ENCODE measurements around the gene IL6R.

The IL6R gene

DNA sequence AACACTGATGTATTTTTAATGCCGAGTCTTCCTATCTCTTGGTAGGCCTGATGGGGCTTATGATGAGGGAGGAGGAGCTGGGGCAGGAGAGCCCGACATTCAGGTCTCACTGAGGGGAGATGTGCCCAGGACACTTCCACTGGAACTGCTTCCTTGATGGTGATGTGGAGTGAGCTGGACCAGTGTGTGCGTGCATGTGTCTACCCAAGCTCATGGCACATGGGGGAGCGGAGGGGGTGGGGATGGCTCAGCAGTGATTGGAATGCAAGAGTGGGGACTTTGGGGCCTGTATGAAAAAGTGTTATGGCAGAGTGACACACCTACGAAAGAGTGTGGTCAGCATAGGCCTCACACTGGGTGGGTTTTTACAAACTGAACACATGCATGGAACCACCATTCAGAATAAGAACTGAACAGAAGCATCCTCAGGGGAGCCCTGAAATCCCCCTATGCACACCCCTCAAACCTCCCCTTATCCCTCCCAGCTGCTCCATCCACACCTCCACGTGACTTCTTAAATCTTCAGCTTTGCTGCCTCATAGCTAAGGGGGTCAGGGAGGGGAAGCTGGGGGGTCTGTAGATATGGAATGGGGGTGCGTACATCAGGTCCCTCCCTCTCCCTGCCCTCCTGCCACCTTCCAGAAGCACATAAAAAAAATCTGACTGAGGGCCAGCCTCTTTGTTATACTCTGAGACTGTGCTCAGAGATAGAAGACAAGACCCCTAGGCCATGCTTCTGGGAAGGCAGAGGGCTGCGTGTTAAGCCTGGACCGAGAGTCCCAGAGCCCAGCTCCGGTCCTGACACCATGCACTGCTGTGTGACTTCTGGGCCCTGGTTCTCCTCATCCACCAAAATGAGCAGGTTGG, 11.6 kb downstream of the IL6R start:
- no peak overlapping the region for H3K27ac ChIP-seq (ENCODE audit: poor library complexity, severe bottlenecking)
- no peaks in the 10 kb centered on the region for H3K9me3 ChIP-seq (ENCODE audit: severe bottlenecking)
- TF ChIP-seq, protein P1, sequence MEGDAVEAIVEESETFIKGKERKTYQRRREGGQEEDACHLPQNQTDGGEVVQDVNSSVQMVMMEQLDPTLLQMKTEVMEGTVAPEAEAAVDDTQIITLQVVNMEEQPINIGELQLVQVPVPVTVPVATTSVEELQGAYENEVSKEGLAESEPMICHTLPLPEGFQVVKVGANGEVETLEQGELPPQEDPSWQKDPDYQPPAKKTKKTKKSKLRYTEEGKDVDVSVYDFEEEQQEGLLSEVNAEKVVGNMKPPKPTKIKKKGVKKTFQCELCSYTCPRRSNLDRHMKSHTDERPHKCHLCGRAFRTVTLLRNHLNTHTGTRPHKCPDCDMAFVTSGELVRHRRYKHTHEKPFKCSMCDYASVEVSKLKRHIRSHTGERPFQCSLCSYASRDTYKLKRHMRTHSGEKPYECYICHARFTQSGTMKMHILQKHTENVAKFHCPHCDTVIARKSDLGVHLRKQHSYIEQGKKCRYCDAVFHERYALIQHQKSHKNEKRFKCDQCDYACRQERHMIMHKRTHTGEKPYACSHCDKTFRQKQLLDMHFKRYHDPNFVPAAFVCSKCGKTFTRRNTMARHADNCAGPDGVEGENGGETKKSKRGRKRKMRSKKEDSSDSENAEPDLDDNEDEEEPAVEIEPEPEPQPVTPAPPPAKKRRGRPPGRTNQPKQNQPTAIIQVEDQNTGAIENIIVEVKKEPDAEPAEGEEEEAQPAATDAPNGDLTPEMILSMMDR (IDR thresholded peaks at IDR 0.05; ENCODE audit: poor library complexity, severe bottlenecking): no peak
- ATAC-seq (ENCODE audit: low read depth) (no peak), DNase-seq (ENCODE audit: low spot score) (no peak)
- H3K4me1 ChIP-seq (ENCODE audit: insufficient read depth, poor library complexity, severe bottlenecking): peaks cover 37% of the 10 kb centered on the region
- 0 out of 2 replicates have a peak, but pooled peaks cover 6% of the 10 kb centered on the region for H3K36me3 ChIP-seq (ENCODE audit: low read depth)
- H3K27me3 ChIP-seq (ENCODE audit: insufficient read depth, poor library complexity, severe bottlenecking): no peaks in the 10 kb centered on the region
- H3K4me3 ChIP-seq (ENCODE audit: severe bottlenecking): no peak overlapping the region

DNA sequence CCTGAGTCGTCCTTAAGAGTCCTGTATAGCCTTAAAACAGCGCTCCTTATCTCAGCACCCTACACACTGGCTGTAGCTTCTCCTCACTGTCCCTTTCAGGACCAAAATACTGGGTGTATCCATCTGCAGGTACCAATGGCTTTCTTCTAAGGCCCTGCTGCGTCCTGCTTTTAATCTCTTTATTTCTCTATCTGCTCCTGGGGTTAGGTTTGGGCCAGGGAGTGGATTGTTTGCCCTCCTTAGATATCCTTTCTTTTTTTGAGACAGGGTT, 12.1 kb downstream of the IL6R start:
- H3K27ac ChIP-seq (ENCODE audit: poor library complexity, severe bottlenecking): peak overlapping the region; percentile 95
- peak; percentile 2 for DNase-seq (ENCODE audit: low spot score)
- TF ChIP-seq, protein P1 (IDR thresholded peaks at IDR 0.05; ENCODE audit: poor library complexity, severe bottlenecking): no peak
- 0 out of 2 replicates have a peak, but pooled peaks cover 6% of the 10 kb centered on the region for H3K36me3 ChIP-seq (ENCODE audit: low read depth)
- H3K4me1 ChIP-seq (ENCODE audit: insufficient read depth, poor library complexity, severe bottlenecking): peaks cover 43% of the 10 kb centered on the region
- no peak for ATAC-seq (ENCODE audit: low read depth)
- no peaks in the 10 kb centered on the region for H3K9me3 ChIP-seq (ENCODE audit: severe bottlenecking)
- no peaks in the 10 kb centered on the region for H3K27me3 ChIP-seq (ENCODE audit: insufficient read depth, poor library complexity, severe bottlenecking)
- no peak overlapping the region for H3K4me3 ChIP-seq (ENCODE audit: severe bottlenecking)

DNA sequence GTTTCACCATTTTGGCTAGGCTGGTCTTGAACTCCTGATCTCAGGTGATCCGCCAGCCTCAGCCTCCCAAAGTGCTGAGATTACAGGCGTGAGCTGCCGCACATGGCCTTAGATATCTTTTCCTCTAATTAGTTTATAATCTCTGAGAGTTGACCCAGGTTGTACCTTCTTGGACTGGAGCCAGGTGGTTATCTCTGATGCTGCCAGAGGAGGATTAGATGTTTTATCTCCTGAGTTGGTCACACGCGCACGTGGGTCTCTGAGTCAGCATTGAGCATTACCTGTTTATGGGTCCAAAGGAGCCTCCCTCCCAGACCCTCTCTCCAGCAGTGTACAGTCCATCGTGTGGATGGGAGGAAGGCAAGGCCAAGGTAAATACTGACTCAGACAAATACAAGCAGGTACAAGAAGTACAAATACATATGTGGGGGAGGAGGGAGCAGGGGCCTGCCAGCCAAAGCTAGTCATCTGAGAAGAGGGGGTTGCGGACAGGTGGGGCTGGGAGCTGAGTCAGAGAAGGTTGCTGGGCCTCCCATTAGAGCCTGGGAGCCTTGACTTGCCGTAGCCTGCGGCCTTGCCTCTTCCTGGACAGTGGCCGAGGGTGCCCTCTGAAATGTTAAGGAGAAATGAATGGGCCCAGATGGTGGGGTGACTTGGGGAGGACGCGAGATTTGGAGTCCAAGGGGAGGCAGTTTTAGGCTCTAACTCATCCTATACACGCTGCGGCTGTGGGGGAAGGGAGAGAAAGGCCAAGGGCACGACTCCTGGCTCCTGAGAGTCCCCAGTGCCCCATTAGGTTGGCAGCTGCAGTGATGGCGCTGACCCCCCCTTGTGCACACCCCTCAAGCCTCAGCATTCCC, 13.1 kb downstream of the IL6R start:
- peak; percentile 98 for DNase-seq (ENCODE audit: low spot score)
- Histone ChIP-seq H3K4me1 (ENCODE audit: insufficient read depth, poor library complexity, severe bottlenecking) (peaks cover 53% of the 10 kb centered on the region), H3K27me3 (ENCODE audit: insufficient read depth, poor library complexity, severe bottlenecking) (no peaks in the 10 kb centered on the region), H3K4me3 (ENCODE audit: severe bottlenecking) (no peak overlapping the region), H3K36me3 (ENCODE audit: low read depth) (0 out of 2 replicates have a peak, but pooled peaks cover 6% of the 10 kb centered on the region), H3K27ac (ENCODE audit: poor library complexity, severe bottlenecking) (peak overlapping the region; percentile 95), H3K9me3 (ENCODE audit: severe bottlenecking) (no peaks in the 10 kb centered on the region)
- peak; percentile 89 for ATAC-seq (ENCODE audit: low read depth)
- TF ChIP-seq, protein P1 (IDR thresholded peaks at IDR 0.05; ENCODE audit: poor library complexity, severe bottlenecking): no peak

DNA sequence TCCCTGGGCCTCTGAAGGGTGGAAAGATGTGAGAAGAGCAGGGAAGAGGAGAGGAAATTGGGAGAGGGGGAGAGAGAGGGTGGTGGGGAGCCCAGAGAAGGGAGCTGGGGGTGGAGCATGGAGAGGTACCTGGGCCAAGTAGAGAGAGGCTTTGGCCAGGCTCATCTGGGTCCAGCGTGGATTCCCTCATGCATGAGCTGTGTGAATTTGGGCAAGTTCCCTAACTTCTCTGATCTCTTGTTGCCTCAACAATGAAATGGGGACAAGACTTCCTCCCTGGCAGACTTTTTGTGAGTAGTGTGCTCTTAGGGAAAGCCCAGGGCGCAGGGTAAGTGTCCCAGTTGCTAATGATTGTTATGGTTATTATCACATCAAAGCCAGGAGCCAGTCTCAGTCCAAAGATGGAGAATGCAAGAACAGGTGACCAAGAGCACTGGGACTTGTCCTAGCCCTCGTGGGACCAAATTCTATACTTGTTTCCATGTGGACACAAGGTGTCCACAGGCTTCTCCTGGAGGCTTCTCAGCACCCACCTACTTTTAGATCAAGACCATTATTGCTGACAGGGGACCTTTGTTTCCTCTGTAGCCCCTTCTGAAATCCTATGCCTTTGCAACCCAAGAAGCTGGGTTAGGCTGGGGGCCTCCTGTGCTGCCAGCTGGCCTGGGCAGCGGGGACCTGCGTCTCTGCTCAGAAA, 13.9 kb downstream of the IL6R start:
- H3K27me3 ChIP-seq (ENCODE audit: insufficient read depth, poor library complexity, severe bottlenecking): no peaks in the 10 kb centered on the region
- H3K27ac ChIP-seq (ENCODE audit: poor library complexity, severe bottlenecking): peak overlapping the region; percentile 95
- no peak overlapping the region for H3K4me3 ChIP-seq (ENCODE audit: severe bottlenecking)
- ATAC-seq (ENCODE audit: low read depth) (no peak), DNase-seq (ENCODE audit: low spot score) (no peak)
- no peaks in the 10 kb centered on the region for H3K9me3 ChIP-seq (ENCODE audit: severe bottlenecking)
- H3K36me3 ChIP-seq (ENCODE audit: low read depth): 0 out of 2 replicates have a peak, but pooled peaks cover 6% of the 10 kb centered on the region
- H3K4me1 ChIP-seq (ENCODE audit: insufficient read depth, poor library complexity, severe bottlenecking): peaks cover 61% of the 10 kb centered on the region
- TF ChIP-seq, protein P1 (IDR thresholded peaks at IDR 0.05; ENCODE audit: poor library complexity, severe bottlenecking): no peak

Measured in RWPE2 (cell line).